Ovary (tissue), 3 donors: ENCODE measurements around the gene RAB3IL1.
"Not testable (repeated sequence)": the region's sequence is repeated elsewhere in the genome, so short reads cannot be mapped to it uniquely, and the experiment has no call there.

Source experiments
- CTCF ChIP-seq, 3 donors: fragments of 450-650 bp in 2 of 3; fragments of 200-600 bp in 1 of 3; IDR thresholded peaks; one replicate each; pipeline versions ENCODE4 v1.5.1 to v1.8.0; 2016 to 2022; ENCODE audit warnings: antibody characterized with exemption in 3 of 3, mild to moderate bottlenecking in 1 of 3
- EP300 ChIP-seq: sonication (generic); formaldehyde crosslinking; IDR thresholded peaks from one replicate; pipeline ENCODE4 v1.6.1; 2017; ENCODE audit warnings: antibody characterized with exemption
- POLR2A ChIP-seq: fragments of 450-650 bp; IDR thresholded peaks from one replicate; pipeline ENCODE4 v1.6.1; 2017; ENCODE audit warnings: antibody characterized with exemption, mild to moderate bottlenecking, moderate library complexity
- donor health status: DM: no; HTN: no; CAD: no.

DNA sequence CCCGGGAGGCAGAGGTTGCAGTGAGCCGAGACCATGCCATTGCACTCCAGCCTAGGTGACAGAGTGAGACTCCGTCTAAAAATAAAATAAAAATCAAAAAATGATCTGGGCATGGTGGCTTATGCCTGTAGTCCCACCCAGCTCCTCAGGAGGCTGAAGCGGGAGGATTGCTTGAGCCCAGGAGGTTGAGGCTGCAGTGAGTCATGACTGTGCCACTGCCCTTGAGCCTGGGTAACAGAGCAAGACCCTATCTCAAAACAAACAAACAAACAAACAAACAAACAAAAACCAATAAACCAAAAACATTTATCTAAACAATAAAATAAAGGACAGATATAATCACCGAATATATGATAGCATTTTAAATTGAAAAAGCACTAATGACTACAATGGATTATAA lies 36.3 kb upstream of the RAB3IL1 start:
- not testable (repeated sequence) for TF ChIP-seq CTCF (IDR thresholded peaks at IDR 0.05); POLR2A; EP300
